Testis (tissue), 2 donors: ENCODE data around the gene SND1.

Experiments
- POLR2A ChIP-seq: fragments of 450-650 bp; IDR thresholded peaks from one replicate; pipeline ENCODE4 v1.6.1; 2017; ENCODE audit warnings: antibody characterized with exemption, mild to moderate bottlenecking, moderate library complexity
- TF ChIP-seq, protein P1 (sequence below), 3 experiments: fragments of 450-650 bp in 2 of 3; fragments of 200-600 bp in 1 of 3; sonication (generic) in 1 of 3; IDR thresholded peaks; one replicate each; pipeline ENCODE4 v1.5.1; 2016 to 2019; ENCODE audit warnings: antibody characterized with exemption in 3 of 3, mild to moderate bottlenecking in 2 of 3, moderate library complexity in 1 of 3

GRCh38 chr7:128068785-128069184 is 416.8 kb downstream of the SND1 start:
- TF ChIP-seq, protein P1, sequence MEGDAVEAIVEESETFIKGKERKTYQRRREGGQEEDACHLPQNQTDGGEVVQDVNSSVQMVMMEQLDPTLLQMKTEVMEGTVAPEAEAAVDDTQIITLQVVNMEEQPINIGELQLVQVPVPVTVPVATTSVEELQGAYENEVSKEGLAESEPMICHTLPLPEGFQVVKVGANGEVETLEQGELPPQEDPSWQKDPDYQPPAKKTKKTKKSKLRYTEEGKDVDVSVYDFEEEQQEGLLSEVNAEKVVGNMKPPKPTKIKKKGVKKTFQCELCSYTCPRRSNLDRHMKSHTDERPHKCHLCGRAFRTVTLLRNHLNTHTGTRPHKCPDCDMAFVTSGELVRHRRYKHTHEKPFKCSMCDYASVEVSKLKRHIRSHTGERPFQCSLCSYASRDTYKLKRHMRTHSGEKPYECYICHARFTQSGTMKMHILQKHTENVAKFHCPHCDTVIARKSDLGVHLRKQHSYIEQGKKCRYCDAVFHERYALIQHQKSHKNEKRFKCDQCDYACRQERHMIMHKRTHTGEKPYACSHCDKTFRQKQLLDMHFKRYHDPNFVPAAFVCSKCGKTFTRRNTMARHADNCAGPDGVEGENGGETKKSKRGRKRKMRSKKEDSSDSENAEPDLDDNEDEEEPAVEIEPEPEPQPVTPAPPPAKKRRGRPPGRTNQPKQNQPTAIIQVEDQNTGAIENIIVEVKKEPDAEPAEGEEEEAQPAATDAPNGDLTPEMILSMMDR (IDR thresholded peaks at IDR 0.05): no peak
- no peak for TF ChIP-seq POLR2A
